CD4-positive, alpha-beta T cell treated with Interleukin-6 for 4 hours (primary cell): ENCODE measurements around the gene NSDHL.

Source experiments
- DNase-seq: peaks from one replicate; pipeline ENCODE4 v3.0.0-alpha.2; 2020; ENCODE audit warnings: mixed read lengths

Gene NSDHL

GRCh38 chrX:152917656-152918579 lies 87.1 kb downstream of the NSDHL start:
- DNase-seq: no peak

- DNase-seq: no peak
Observed at GRCh38 chrX:152918707-152919106, 87.8 kb downstream of the NSDHL start.
